Osteocyte (in vitro differentiated cells): ENCODE data around the gene ZSWIM4. TPM values are rescaled to one million over a fixed set of nuclear protein-coding genes. Genes with fewer than 3 reads are reported as not detected.
A peak's percentile ranks its signal among the peaks of the same experiment; 100 is the strongest.

Experiments
- DNase-seq: peaks from one replicate; pipeline ENCODE4 v3.0.0; 2021; ENCODE audit warnings: mixed read lengths; ENCODE audit not compliant: unreplicated experiment; ENCODE audit errors: extremely low spot score
- H3K27ac Mint-ChIP-seq: one replicate; pipeline ENCODE4 v1.8.0; 2021; ENCODE audit warnings: mild to moderate bottlenecking, mixed read lengths; ENCODE audit not compliant: unreplicated experiment
- H3K27me3 Mint-ChIP-seq: one replicate; pipeline ENCODE4 v1.8.0; 2021; ENCODE audit warnings: mixed read lengths; ENCODE audit not compliant: unreplicated experiment
- H3K36me3 Mint-ChIP-seq: one replicate; pipeline ENCODE4 v1.8.0; 2021; ENCODE audit warnings: mixed read lengths; ENCODE audit not compliant: unreplicated experiment
- H3K4me1 Mint-ChIP-seq: one replicate; pipeline ENCODE4 v1.8.0; 2021; ENCODE audit warnings: mixed read lengths; ENCODE audit not compliant: unreplicated experiment
- H3K4me3 Mint-ChIP-seq: one replicate; pipeline ENCODE4 v1.8.0; 2021; ENCODE audit warnings: mild to moderate bottlenecking, moderate library complexity, mixed read lengths; ENCODE audit not compliant: unreplicated experiment
- H3K9me3 Mint-ChIP-seq: one replicate; pipeline ENCODE4 v1.8.0; 2021; ENCODE audit warnings: mixed read lengths; ENCODE audit not compliant: unreplicated experiment
- CTCF ChIP-seq: fragments of 200-600 bp; sonication (generic); IDR thresholded peaks from 2 replicates; pipeline ENCODE4 v1.5.0; 2021; ENCODE audit warnings: antibody characterized with exemption, mild to moderate bottlenecking, moderate library complexity
- total RNA-seq: library from RNA; stranded (reverse); gene quantifications from 2 replicates; pipeline ENCODE4 v1.2.1, GENCODE V29; 2021

ZSWIM4 gene
- total RNA-seq, 1 donor from 2014 or later: 15.1 TPM

GRCh38 chr19:13859361-13859880 is 64.2 kb downstream of the ZSWIM4 start:
- H3K27me3 Mint-ChIP-seq: no peaks in the 10 kb centered on the region

GRCh38 chr19:13860679-13861391 is 65.6 kb downstream of the ZSWIM4 start:
- H3K27ac Mint-ChIP-seq: peak overlapping the region; percentile 95
- H3K4me1 Mint-ChIP-seq: peaks cover 49% of the 10 kb centered on the region
- H3K4me3 Mint-ChIP-seq: no peak overlapping the region

More at GRCh38 chr19:13859361-13859880, 64.2 kb downstream of the ZSWIM4 start:
- H3K27ac Mint-ChIP-seq: peak overlapping the region; percentile 58
- no peak overlapping the region for H3K4me3 Mint-ChIP-seq
- no peak for DNase-seq
- no peaks in the 10 kb centered on the region for H3K9me3 Mint-ChIP-seq
- no peaks in the 10 kb centered on the region for H3K36me3 Mint-ChIP-seq
- TF ChIP-seq CTCF: no peak
- H3K4me1 Mint-ChIP-seq: peaks cover 50% of the 10 kb centered on the region

GRCh38 chr19:13861392-13861713 is 66.1 kb downstream of the ZSWIM4 start:
- DNase-seq: no peak
- H3K4me1 Mint-ChIP-seq: peaks cover 53% of the 10 kb centered on the region
- H3K9me3 Mint-ChIP-seq: no peaks in the 10 kb centered on the region
- peak overlapping the region; percentile 73 for H3K4me3 Mint-ChIP-seq
- TF ChIP-seq CTCF: no peak
- no peaks in the 10 kb centered on the region for H3K27me3 Mint-ChIP-seq
- peak overlapping the region; percentile 95 for H3K27ac Mint-ChIP-seq
- H3K36me3 Mint-ChIP-seq: no peaks in the 10 kb centered on the region

More at GRCh38 chr19:13860679-13861391, 65.6 kb downstream of the ZSWIM4 start:
- Mint-ChIP-seq H3K9me3 (no peaks in the 10 kb centered on the region), H3K27me3 (no peaks in the 10 kb centered on the region), H3K36me3 (no peaks in the 10 kb centered on the region)
- TF ChIP-seq CTCF: no peak
- DNase-seq: no peak

- H3K4me3 Mint-ChIP-seq: peak overlapping the region; percentile 73
- no peaks in the 10 kb centered on the region for H3K9me3 Mint-ChIP-seq
- peak overlapping the region; percentile 95 for H3K27ac Mint-ChIP-seq
- DNase-seq: peak; percentile 98
- no peaks in the 10 kb centered on the region for H3K27me3 Mint-ChIP-seq
- peak; percentile 97 for TF ChIP-seq CTCF
- H3K36me3 Mint-ChIP-seq: no peaks in the 10 kb centered on the region
- H3K4me1 Mint-ChIP-seq: peaks cover 56% of the 10 kb centered on the region
Measured at GRCh38 chr19:13861714-13862531, 66.7 kb downstream of the ZSWIM4 start.
